Stimulated activated CD4-positive, alpha-beta T cell treated with anti-CD3 and anti-CD28 coated beads, Interleukin-15, amount 100 ng/mL, for 1 hour (primary cell): ENCODE measurements around the gene IER3.
"Not testable (repeated sequence)": the region's sequence is repeated elsewhere in the genome, so short reads cannot be mapped to it uniquely, and the experiment has no call there.

Source experiments
- DNase-seq, 2 donors: peaks; one replicate each; pipeline ENCODE4 v3.0.0-alpha.2; 2020; ENCODE audit warnings: low read depth in 1 of 2, low spot score in 1 of 2

Gene IER3

GRCh38 chr6:30725713-30726505 is 18.4 kb downstream of the IER3 start:
- DNase-seq: no peak

- no peak for DNase-seq
Measured at GRCh38 chr6:30724906-30725667, 19.3 kb downstream of the IER3 start.

- DNase-seq: not testable (repeated sequence)
Measured at GRCh38 chr6:30723843-30724741, 20.3 kb downstream of the IER3 start.

GRCh38 chr6:30723159-30723842 is 21.0 kb downstream of the IER3 start:
- DNase-seq: not testable (repeated sequence)

DNA sequence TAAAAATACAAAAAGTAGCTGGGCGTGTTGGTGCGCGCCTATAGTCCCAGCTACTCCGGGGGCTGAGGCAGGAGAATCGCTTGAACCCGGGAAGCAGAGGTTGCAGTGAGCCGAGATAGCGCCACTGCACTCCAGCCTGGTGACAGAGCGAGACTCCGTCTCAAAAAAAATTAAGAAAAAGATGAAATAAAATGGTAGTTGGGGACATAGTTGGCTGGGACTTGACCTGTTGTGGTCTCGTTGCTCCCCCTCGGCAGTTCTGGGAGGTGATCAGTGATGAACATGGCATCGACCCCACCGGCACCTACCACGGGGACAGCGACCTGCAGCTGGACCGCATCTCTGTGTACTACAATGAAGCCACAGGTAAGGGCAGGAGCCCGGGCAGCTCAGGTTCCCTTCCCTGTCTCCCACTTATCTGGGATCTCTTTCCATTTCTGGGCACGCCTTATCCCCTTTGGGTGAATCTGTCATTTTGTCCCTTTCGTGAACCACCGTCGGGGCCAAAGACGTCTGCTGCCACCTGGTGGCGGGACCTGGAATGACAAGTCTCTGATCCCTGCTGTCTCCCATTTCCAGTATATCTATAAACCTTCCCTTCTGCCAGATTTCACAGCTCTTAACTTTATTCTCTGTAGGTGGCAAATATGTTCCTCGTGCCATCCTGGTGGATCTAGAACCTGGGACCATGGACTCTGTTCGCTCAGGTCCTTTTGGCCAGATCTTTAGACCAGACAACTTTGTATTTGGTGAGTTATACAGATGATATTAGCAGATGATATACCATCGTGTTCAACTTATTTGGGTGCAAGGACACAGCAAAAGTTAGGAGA is 21.9 kb downstream of the IER3 start:
- peak; percentile 70 to 81 for DNase-seq

DNA sequence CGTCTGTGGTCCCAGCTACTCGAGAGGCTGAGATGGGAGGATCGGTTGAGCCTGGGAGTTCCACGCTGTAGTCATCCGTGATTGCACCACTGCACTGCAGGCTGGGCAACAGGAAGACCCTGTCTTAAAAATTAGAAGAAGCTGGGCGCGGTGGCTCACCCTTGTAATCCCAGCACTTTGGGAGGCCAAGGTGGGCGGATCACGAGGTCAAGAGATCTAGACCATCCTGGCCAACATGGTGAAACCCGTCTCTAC is 22.4 kb downstream of the IER3 start:
- not testable (repeated sequence) for DNase-seq

DNA sequence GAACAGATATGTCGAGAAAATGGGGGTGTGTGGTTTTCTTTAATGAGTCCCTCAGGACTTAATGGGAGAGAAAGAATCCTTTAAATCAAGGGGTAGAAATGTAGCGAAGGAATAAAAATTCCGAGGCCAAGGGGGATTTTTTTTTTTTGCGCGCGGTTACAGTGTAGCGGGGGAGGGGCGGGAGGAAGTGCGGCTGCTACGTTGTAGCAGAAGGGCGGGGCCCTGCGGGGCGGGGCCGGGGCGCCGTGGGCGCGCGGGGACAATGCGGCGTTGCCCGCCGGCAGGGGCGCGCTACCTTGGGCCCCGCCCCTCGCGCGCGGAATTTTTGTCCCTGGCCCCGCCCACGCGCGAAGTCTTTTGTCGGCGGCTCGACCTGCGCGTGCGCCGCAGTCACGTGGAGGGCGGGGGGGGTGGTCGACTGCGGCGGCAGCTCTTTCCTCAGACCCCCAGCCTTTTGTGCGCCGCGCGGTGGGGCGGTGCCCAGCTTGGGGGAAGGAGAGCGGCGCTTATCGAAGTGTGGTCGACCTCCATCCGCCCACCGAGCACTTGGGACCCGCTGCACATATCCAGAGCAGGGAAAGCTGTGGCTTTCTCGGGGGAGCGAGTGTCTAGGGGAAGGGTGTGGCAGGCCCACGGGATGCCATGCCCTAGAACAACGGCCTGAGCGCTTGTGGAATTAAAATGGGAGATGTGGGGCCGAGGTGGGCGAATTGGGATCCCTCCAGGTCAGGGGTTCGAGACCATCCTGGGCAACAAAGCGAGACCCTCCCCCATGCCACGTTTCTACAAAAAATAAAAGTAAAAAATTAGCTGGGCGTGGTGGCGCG is 22.9 kb downstream of the IER3 start:
- peak; percentile 95 to 98 for DNase-seq

DNA sequence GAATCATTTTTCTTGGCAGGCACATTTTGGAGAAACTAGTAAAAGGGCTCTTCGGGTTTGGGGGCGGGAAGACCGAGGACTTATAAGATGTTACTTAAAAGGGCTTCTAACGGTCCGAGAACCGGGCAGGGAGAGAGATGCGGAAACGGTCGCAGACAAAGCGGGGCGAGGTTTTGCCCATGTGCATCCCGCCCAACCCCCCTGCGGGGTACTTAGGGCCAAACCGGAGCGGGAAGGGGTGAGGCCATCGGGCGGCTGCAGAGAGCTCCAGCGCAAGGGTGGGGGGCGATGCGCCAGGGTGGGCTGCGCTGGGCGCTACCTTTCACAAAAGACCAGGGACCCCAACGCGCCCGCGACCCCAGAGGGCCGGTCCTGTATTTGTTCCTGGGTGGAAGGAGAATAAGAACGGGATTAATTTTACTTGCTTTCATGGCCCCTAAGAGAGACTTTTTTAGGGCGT is 23.6 kb downstream of the IER3 start:
- peak; percentile 40 to 57 for DNase-seq

- peak; percentile 91 for DNase-seq
Measured at GRCh38 chr6:30719791-30720737, 24.3 kb downstream of the IER3 start, which contains the start of gene TUBB. Gene TUBB, plus strand, starts transcription at chr6:30720352. Its CDS starts 155 bp downstream, at chr6:30720507.

DNA sequence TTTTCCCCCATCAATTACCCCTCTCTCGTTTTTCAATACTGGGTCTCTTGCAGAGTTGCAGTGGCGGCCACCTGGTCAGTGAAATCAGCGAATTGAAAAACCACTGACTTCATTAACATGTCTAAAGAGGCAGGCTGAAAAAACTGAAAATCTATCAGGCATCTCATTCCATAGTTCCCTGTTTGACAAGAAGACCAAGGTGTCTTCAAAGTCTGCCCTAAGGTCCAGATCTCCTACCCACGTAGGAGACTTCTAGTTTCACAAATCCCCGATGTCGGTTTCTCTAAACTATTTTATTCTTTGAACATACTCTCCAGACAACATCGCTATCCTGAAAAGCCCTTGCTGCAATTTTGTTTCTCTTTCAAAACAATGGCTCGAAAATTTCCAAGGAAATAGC is 25.0 kb downstream of the IER3 start:
- no peak for DNase-seq

GRCh38 chr6:30717845-30718720 is 26.3 kb downstream of the IER3 start:
- not testable (repeated sequence) for DNase-seq

DNA sequence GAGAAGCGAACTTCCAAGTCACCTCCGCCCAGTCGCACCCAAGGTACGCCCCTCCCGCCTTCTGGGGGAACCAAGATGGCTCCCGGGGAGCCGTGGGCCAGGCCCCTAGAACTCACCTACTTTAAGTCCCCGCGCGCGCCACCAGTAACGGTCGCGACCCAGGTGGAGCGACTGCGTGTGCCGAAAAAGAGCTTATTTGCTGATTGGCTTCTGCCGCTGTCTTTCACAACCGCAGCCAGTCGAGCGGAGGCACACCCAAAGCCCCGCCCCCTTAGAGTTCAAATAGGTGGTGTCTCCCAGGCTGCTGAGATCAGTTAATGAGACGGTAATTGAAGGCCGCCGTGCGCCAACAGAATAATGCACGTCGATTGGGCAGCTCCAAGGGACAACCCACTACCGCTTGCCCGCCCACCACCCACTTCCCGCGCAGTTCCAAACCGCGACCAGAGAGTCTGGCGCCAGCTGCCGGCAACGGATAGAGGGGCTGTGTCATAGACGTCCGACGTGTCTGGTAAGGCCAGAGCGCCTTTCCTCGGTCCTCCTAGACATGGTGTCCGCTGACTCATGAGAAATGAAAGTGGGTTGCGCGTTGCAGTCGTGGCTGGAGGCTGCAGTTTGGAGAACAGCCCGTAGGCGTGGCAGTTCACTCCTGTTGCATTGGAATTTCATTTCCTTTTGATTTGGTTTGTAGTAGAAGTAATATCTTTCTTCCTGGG is 27.1 kb downstream of the IER3 start, which contains the start of gene MDC1:
TSS of gene MDC1 (minus strand) at position 153 of the 716 bp plus-strand sequence. CDS start 2,106 bp downstream, outside the sequence.
- DNase-seq: peak; percentile 95 to 97

GRCh38 chr6:30716879-30717128 is 27.5 kb downstream of the IER3 start:
- no peak for DNase-seq

DNA sequence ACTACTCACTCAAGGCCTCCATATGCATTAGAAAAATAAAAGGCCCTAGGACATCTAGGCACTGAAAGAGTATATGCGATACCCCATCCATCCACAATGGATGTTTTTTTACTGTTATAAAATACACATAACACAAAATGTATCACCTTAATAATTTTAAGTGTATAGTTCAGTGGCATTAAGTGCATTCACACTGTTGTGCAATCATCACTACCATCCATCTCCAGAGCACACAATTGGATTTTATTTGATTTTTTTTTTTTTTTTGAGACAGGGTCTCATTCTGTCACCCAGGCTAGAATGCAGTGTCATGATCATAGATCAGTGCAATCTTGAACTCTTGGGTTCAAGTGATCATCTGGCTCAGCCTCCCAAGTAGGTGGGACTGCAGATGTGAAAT is 30.1 kb downstream of the IER3 start:
- DNase-seq: no peak

DNA sequence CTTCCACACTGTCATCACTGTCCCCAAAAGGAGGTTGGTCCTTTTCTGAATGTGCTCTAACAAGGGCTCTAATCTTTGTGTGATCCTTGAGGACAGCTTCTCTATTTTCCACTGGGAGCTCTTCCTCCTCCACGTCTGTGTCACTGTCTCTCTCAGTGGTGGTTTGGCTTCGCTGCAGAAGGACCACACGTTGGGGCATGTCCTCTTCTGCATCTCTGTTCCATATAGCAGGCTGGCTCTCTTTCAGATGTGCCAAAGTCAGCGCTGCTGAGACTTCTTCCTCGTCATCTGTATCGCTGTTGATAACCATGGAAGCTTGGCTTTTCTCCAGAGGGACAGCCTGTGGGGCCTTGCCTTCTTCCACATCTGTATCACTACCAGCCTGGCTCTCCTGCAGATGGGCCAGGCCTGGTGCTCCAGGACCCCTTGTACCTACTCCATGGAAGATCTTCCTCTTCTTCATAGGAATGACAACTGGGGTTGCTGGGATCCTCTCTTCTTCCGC is 31.9 kb downstream of the IER3 start:
- DNase-seq: no peak

GRCh38 chr6:30711758-30712380 is 32.5 kb downstream of the IER3 start:
- DNase-seq: no peak
